Stomach (tissue), 9 donors: ENCODE data around the gene PET100. TPM values are rescaled to one million over a fixed set of nuclear protein-coding genes. Genes with fewer than 3 reads are reported as not detected.

Source experiments
- DNase-seq, 2 donors: peaks; one replicate each; pipeline versions ENCODE4 v3.0.0 to v3.0.0-alpha.2; 2013 to 2019
- H3K27ac ChIP-seq, 5 donors: fragments of 200-600 bp in 4 of 5; sonication (generic) in 4 of 5; one replicate each; pipeline ENCODE4 v1.5.1; 2013 to 2019; ENCODE audit warnings: mild to moderate bottlenecking in 1 of 5, moderate library complexity in 1 of 5
- H3K27me3 ChIP-seq, 3 donors: fragments of 200-600 bp; sonication (generic); one replicate each; pipeline ENCODE4 v1.5.1; 2017 to 2019; ENCODE audit warnings: mixed run types in 1 of 3
- H3K36me3 ChIP-seq, 4 donors: fragments of 200-600 bp; sonication (generic); 1 replicate in 3 of 4; 2 replicates in 1 of 4; pipeline ENCODE4 v1.5.1; 2016 to 2019
- H3K4me1 ChIP-seq, 4 donors: fragments of 200-600 bp; sonication (generic); one replicate each; pipeline ENCODE4 v1.5.1; 2016 to 2019
- H3K4me3 ChIP-seq, 4 donors: fragments of 200-600 bp; sonication (generic) in 3 of 4; one replicate each; pipeline ENCODE4 v1.5.1; 2016 to 2019; ENCODE audit warnings: mild to moderate bottlenecking in 1 of 4
- H3K9me3 ChIP-seq, 4 donors: fragments of 200-600 bp; sonication (generic); one replicate each; pipeline ENCODE4 v1.5.1; 2016 to 2019
- CTCF ChIP-seq, 7 experiments: fragments of 450-650 bp in 4 of 7; fragments of 200-600 bp in 3 of 7; sonication (generic) in 3 of 7; IDR thresholded peaks; one replicate each; pipeline ENCODE4 v1.5.1; 2016 to 2019; ENCODE audit warnings: antibody characterized with exemption in 7 of 7, control low read depth in 2 of 7, mild to moderate bottlenecking in 1 of 7
- EP300 ChIP-seq: sonication (generic); formaldehyde crosslinking; IDR thresholded peaks from one replicate; pipeline ENCODE4 v1.6.1; 2017; ENCODE audit warnings: antibody characterized with exemption
- POLR2A ChIP-seq, 4 donors: fragments of 450-650 bp; IDR thresholded peaks; one replicate each; pipeline ENCODE4 v1.6.1; 2016; ENCODE audit warnings: antibody characterized with exemption in 4 of 4, control low read depth in 2 of 4, mild to moderate bottlenecking in 1 of 4, moderate library complexity in 1 of 4
- POLR2AphosphoS5 ChIP-seq, 3 donors: sonication (generic); formaldehyde crosslinking; IDR thresholded peaks; one replicate each; pipeline ENCODE4 v1.6.1; 2016; ENCODE audit warnings: antibody characterized with exemption in 3 of 3
- WGBS, 5 donors: extraction: QIAGEN DNeasy Blood & Tissue Kit in 3 of 5; methylation state at CpG; one replicate each; pipeline versions ENCODE4 v1.1.5 to v1.1.7; 2013 to 2018; 5-methylcytosine and 5-hydroxymethylcytosine counted together
- intact Hi-C: fragments of 100-400 bp; cut with DNase I; formaldehyde crosslinking; loops from one replicate; pipeline ENCODE4 v1.15.1; 2023; ENCODE audit warnings: low total_unique reads
- polyA plus RNA-seq, 3 donors: library from polyadenylated mRNA; stranded (reverse); fragments of 200-250 nt; gene quantifications; one replicate each; pipeline ENCODE4 v1.2.3, GENCODE V29; 2013
- total RNA-seq, 5 donors: library from RNA; depleted of rRNA; stranded (reverse); fragments of >200 nt; gene quantifications; one replicate each; pipeline versions ENCODE4 v1.1.0 to v1.2.3, GENCODE V29; 2014 to 2016
- donor health status: healthy with polysubstance abuse.
- donor health status: Bipolar disorder and iron deficiency.
- donor health status: healthy.

The PET100 gene
- total and polyA plus RNA-seq, 8 donors, result 0.89 to 197 (median 28.1) TPM

GRCh38 chr19:7595466-7596133, 34.0 kb upstream of the PET100 start, which contains the start of gene CAMSAP3:
Gene CAMSAP3 (plus strand): TSS chr19:7595863. CDS start chr19:7596003, 140 bp downstream.
- DNase-seq, result peak; percentile 66 to 91
- peaks cover 3 to 81% (median 13%) of the 10 kb centered on the region in 3 donors for H3K27me3 ChIP-seq

GRCh38 chr19:7596211-7596937, 33.2 kb upstream of the PET100 start:
- 1 to 4% (median 2%) methylated on average over 19 to 70 of the region's 70 CpGs for WGBS, 5 donors
- peak overlapping the region; percentile 44 to 66 (median 50) for H3K4me3 ChIP-seq
- no peaks in the 10 kb centered on the region for H3K9me3 ChIP-seq
- no peak for TF ChIP-seq POLR2A (IDR thresholded peaks at IDR 0.05)
- no peak for TF ChIP-seq EP300
- TF ChIP-seq POLR2AphosphoS5 (IDR thresholded peaks at IDR 0.05), result no peak
- no peak for TF ChIP-seq CTCF (IDR thresholded peaks at IDR 0.05)
- intact Hi-C loops, result no loop called here
- H3K27me3 ChIP-seq, result peaks cover 3 to 77% (median 13%) of the 10 kb centered on the region in 3 donors
- H3K36me3 ChIP-seq, result no peaks in the 10 kb centered on the region
- H3K27ac ChIP-seq, result peak overlapping the region; percentile 71 to 89 (median 76)
- H3K4me1 ChIP-seq, result peaks cover 0 to 30% (median 25%) of the 10 kb centered on the region in 4 donors
- DNase-seq, result peak in 1 of 2 donors; percentile 61

More at GRCh38 chr19:7595466-7596133, 34.0 kb upstream of the PET100 start, which contains the start of gene CAMSAP3:
- Histone ChIP-seq H3K4me3 (peak within 1 kb of the TSS; percentile 44 to 66 (median 50)), H3K36me3 (no peaks in the 10 kb centered on the region), H3K4me1 (peaks cover 0 to 31% (median 26%) of the 10 kb centered on the region in 4 donors), H3K27ac (peak within 1 kb of the TSS; percentile 71 to 91 (median 77)), H3K9me3 (no peaks in the 10 kb centered on the region)
- intact Hi-C loops, result no loop called here
- no peak for TF ChIP-seq POLR2A (IDR thresholded peaks at IDR 0.05)
- peak in 1 of 3 donors; percentile 29 for TF ChIP-seq POLR2AphosphoS5 (IDR thresholded peaks at IDR 0.05)
- 0 to 1% (median 1%) methylated on average over 19 to 78 of the region's 78 CpGs for WGBS, 5 donors

GRCh38 chr19:7597689-7598088, 31.9 kb upstream of the PET100 start:
- peak overlapping the region in 2 of 4 donors; percentile 47 to 66 for H3K4me3 ChIP-seq
- peak overlapping the region in 2 of 5 donors; percentile 73 to 89 for H3K27ac ChIP-seq
- H3K27me3 ChIP-seq, result peaks cover 3 to 79% (median 13%) of the 10 kb centered on the region in 3 donors
- H3K9me3 ChIP-seq, result no peaks in the 10 kb centered on the region
- TF ChIP-seq POLR2A (IDR thresholded peaks at IDR 0.05), result no peak
- TF ChIP-seq CTCF (IDR thresholded peaks at IDR 0.05), result no peak
- no peak for TF ChIP-seq POLR2AphosphoS5 (IDR thresholded peaks at IDR 0.05)
- no peak for TF ChIP-seq EP300
- DNase-seq, result peak; percentile 40 to 46
- intact Hi-C loops, result no loop called here
- 40 to 59% (median 56%) methylated on average over 9 of the region's 9 CpGs for WGBS, 5 donors
- no peaks in the 10 kb centered on the region for H3K36me3 ChIP-seq
- peaks cover 0 to 39% (median 34%) of the 10 kb centered on the region in 4 donors for H3K4me1 ChIP-seq

- intact Hi-C loops, result no loop called here
- WGBS, 5 donors, result 52 to 69% (median 58%) methylated on average over 6 of the region's 6 CpGs
- H3K4me3 ChIP-seq, result no peak overlapping the region
- H3K27me3 ChIP-seq, result peaks cover 3 to 77% (median 13%) of the 10 kb centered on the region in 3 donors
- H3K4me1 ChIP-seq, result peaks cover 0 to 42% (median 39%) of the 10 kb centered on the region in 4 donors
- no peaks in the 10 kb centered on the region for H3K9me3 ChIP-seq
- DNase-seq, result no peak
- H3K27ac ChIP-seq, result peak overlapping the region in 1 of 5 donors; percentile 89
- H3K36me3 ChIP-seq, result no peaks in the 10 kb centered on the region
- TF ChIP-seq EP300 (no peak), POLR2AphosphoS5 (IDR thresholded peaks at IDR 0.05) (no peak)
These were observed 31.4 kb upstream of the PET100 start for GRCh38 chr19:7598180-7598579.

GRCh38 chr19:7600721-7601120, 28.9 kb upstream of the PET100 start:
- Histone ChIP-seq H3K27me3 (peaks cover 0 to 76% (median 13%) of the 10 kb centered on the region in 3 donors), H3K4me3 (no peak overlapping the region), H3K36me3 (peaks cover 0 to 7% (median 4%) of the 10 kb centered on the region in 4 donors), H3K27ac (no peak overlapping the region), H3K4me1 (peaks cover 0 to 54% (median 48%) of the 10 kb centered on the region in 4 donors), H3K9me3 (no peaks in the 10 kb centered on the region)
- no peak for TF ChIP-seq EP300
- TF ChIP-seq POLR2A (IDR thresholded peaks at IDR 0.05), result no peak
- no peak for TF ChIP-seq POLR2AphosphoS5 (IDR thresholded peaks at IDR 0.05)
- TF ChIP-seq CTCF (IDR thresholded peaks at IDR 0.05), result no peak
- intact Hi-C loops, result no loop called here
- no peak for DNase-seq
